IPS DF 4.7 (cell line): ENCODE results near the gene PHYHD1.
"Not testable (repeated sequence)": the region's sequence is repeated elsewhere in the genome, so short reads cannot be mapped to it uniquely, and the experiment has no call there.

Source experiments
- DNase-seq: peaks from one replicate; pipeline ENCODE4 v3.0.0-alpha.2; 2013; ENCODE audit warnings: low spot score; ENCODE audit errors: extremely low read depth

Gene PHYHD1

GRCh38 chr9:128921881-128922763 lies 1.3 kb downstream of the PHYHD1 start:
- no peak for DNase-seq

DNA sequence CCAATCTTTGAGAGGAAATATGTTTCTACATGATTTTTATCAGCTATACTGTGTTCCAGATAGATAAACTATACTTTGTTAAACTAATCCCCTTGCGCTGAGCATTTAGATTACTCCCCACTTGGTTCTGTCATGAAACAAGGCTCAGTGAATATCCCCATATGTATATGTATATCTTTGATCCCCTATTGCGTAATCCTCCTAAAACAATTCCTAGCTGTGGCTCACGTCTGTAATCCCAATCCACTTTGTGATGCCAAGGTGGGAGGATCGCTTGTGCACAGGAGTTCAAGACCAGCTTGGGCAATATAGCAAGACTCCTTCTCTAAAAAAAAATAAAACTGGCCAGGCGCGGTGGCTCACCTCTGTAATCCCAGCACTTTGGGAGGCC lies 2.7 kb downstream of the PHYHD1 start:
- no peak for DNase-seq

DNA sequence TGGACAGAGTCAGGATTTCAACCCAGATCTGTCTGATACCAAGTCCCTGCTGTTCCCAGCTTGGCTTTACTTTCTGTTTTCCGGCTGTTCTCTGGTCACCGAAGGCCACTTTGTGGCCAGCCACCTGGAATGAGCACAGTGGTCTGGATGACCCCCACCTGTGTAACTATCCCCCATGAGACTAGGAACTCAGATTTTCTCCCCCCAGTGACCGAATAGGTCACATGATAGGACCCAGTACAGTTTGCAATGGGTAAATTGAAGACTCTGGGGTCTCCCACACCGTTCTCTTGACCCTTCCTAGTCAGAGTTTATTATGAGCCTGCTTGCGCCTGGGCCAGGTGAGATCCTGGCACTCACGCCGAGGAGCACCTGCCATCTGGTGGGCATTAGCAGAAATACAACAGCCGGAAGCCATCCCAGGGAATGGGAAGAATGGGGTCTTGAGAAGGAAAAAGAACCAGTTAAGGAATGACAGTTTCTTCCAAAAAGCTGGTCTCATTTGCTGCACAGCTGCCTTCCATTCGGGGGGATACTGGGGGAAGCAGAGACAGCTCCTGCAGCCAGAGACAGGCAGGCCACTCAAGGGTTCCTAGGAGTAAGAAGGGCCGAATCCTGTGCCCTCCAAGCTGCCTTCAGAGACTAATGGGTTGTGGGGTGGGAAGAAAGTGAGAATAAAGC lies 7.1 kb downstream of the PHYHD1 start:
- DNase-seq, result no peak

DNA sequence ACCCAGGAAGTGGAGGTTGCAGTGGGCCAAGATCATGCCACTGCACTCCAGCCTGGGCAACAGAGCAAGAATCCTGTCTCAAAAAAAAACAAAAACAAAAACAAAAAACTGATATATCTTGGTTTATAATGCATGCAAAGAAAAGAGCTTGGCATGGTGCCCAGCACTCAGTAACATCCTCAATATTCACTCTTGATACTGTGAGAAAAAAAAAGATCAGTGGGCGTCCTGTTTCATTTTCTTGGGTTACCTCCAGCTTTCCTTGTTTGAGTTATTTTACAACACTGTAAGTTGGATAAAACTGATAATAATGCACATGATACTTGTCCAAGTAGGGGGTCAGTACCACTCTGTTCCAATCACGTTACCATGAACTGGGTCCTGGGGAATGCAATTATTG lies 7.8 kb downstream of the PHYHD1 start:
- DNase-seq, result no peak

DNA sequence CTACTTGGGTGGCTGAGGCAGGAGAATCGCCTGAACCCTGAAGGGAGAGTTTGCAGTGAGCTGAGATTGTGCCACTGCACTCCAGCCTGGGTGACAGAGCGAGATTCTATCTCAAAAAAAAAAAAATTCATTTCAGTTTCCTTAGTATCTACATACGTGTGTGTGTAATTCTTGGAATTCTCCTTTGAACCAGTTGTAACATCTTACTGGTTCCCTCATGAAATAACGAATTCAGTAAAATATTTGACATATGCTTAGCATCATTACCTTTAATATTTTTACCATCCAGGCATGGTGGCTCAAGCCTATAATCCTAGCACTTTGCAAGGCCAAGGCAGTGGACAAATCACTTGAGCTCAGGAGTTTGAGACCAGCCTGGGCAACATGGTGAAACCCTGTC lies 8.8 kb downstream of the PHYHD1 start:
- DNase-seq, result no peak

DNA sequence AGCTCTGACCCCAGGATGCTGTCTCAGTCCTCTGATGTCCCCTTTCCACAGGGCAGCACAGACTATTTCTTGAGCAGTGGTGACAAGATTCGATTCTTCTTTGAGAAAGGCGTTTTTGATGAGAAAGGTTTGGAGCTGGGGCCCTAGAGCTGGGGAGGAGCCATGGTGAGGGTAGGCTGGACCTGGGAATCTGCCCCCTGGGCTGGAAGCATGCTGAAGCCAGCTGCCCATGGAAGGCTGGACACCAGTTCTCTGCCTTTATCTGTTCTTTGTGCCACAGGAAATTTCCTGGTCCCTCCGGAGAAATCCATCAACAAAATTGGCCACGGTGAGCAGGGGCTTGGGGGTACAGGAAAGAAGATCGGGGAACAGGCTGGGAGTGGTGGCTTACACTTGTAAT lies 12.9 kb downstream of the PHYHD1 start:
- no peak for DNase-seq

- DNase-seq, result no peak
Measured at GRCh38 chr9:128936171-128936865, 15.5 kb downstream of the PHYHD1 start.

DNA sequence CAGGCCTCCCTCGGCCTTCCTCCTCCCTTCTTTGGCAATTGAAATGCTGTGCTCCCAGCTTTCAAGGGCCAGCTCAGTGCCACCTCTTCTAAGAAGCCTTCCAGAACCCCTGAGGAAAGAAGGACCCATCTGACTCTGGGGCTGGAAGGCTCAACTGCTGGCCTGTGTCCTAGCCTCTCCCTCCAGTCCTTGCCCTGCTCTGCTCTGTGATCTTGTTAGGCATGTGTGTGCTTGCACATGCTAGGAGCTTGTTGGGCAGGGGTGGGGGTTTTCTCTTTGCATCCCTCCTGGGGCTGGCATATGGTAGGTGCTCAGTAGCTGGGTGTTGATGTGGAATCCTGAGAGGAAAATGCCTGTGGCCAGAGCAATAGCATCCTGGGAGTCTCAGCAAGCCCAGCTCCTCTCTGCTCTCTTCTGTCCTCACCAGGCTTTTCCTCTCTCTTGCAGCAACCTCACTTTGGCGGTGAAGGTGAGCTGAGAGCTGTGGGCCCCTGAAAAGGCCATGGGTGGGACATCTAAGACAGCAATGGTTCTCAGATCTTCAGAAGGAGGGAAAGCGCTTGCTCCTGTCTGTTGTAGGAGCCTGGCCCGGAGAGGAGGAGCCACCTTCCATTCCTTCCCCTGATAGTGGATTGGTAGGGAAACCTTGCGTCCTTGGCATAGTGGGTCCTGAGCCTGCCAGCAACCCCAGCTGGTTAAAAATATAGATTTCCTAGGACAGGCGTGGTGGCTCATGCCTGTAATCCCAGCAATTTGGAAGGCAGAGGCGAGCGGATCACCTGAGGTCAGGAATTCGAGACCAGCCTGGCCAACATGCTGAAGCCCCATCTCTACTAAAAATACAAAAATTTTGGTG lies 16.8 kb downstream of the PHYHD1 start:
- no peak for DNase-seq

- no peak for DNase-seq
Measured at GRCh38 chr9:128940271-128940921, 19.6 kb downstream of the PHYHD1 start.

- DNase-seq, result no peak
Measured at GRCh38 chr9:128940946-128941755, 20.4 kb downstream of the PHYHD1 start.

- DNase-seq, result no peak
Measured at GRCh38 chr9:128943832-128944620, 23.2 kb downstream of the PHYHD1 start.

DNA sequence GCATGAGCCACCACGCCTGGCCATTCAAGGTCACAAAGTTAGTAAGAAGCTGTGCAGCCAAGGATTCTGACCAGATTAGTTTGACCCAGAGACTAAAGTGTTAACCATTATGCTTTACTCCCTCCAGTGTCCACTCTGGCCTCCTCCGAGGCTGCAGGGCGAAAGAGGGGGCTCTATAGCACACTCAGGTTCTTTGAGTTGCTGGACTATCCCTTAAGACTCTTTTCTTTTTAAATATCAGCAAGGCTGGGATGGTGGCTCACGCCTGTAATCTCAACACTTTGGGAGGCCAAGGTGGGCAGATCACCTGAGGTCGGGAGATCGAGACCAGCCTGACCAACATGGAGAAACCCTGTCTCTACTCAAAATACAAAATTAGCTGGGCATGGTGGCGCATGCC lies 24.2 kb downstream of the PHYHD1 start:
- not testable (repeated sequence) for DNase-seq

DNA sequence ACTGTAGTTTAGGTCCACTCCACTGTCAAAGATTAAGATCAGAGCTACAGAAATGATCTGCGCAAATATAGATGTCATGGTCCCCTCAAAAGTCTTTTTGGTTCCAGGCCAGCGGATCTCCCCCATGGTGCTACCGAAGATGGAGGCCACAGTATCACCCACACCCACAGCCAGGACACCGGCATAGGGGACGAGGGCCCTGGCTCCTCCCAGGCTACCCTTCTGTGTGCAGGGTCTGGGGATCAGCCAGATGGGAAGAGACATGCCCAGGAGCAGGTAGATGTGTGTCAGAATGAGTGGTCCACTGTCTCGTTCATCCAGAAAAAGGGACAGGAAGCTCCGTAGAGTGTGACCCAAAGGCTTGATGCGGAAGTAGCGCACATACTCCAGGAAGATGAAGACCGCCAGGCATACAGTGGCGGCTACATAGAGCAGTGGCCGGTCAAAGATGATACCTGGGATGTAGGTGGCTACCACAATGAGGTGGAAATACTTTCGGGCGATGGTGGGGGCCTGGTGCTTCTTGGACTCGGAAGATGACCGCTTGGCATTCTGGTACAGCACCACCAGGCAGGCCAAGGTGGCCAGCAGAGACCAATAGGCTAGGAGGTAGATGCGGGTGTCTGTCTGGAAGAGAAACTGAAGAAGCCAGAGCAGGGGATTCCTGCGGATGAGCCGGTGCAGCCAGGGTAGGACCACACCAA lies 25.2 kb downstream of the PHYHD1 start:
- DNase-seq, result no peak

DNA sequence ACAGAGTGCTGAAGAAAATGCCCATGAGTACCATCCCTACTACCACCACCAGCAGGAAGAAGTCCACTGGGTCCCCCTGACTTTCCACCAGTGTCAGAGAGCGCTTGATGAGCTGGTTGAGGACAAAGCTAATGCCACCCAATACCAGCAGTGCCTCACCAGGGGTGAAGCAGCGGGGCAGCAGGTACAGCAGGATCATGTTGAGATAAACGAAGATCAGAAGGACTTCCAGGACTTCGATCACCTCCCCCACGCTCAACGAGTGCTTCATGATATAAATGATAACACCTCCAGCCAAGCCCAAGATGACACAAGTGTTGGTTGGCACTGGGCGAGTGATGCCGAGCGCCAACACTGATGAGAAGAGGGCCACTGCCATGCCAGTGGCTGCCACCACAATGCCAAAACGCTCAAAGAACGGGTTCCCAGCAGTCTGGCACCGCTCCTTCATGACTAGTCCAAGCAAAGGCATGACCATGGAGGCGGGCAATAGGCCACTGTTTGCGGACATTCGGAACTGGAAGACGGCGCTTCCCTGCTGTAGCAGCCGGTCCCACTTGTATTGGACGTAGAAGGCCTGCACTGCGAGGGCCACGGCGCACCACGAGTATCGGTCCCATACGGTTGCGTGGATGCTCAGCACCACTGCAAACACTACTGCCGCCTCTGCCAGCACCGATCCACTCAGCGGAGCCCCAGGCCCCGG lies 25.9 kb downstream of the PHYHD1 start:
- no peak for DNase-seq

- DNase-seq, result no peak
Measured at GRCh38 chr9:128947277-128947526, 26.4 kb downstream of the PHYHD1 start.

DNA sequence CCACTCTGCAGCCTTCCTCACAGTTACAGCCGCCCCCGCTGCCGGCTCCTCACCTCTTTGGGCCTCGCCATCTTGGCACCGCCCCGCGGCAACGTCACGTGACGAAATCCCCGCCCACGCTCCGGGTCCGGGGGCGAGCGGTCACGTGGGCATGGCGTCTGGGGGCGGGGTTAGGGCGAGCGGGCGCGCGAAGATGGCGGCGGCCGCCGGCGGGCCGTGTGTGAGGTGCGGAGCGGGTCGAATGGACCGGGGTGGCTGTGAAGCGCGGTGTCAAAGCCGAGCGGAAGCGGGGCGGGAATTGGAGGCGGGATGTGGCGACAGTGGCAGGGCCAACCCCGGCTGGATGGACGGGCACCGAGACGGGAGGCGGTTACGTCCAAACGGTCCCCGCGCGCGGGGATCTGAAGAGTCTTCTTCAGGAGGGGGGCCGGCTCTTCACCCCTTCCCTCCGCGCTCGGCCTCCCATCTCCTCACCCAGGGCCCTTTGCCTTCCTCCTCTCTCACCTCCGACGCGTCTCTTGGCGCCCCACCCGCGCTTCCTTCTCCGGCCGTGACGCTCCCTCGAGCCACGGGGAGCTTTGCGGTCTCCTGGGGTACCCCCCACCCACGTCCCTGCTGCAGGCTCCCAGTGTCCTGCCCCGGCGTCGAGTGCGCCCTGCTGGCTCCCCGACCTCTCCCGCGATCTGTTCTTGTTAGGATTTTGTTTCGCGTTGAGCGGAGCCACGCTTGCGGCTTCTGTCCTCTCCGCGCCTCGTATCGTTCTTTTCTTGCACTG lies 26.9 kb downstream of the PHYHD1 start, which contains the start of the genes DOLK and NUP188:
Gene DOLK, minus strand, starts transcription at position 77 of the 775 bp plus-strand sequence. CDS start 300 bp downstream, outside the sequence.
Gene NUP188, plus strand, starts transcription at position 173 of the 775 bp plus-strand sequence. Its CDS starts 21 bp downstream, at position 194.
- peak; percentile 30 for DNase-seq

GRCh38 chr9:128961403-128961802 lies 40.6 kb downstream of the PHYHD1 start:
- DNase-seq, result not testable (repeated sequence)
